Activated T-helper 1 cell treated with anti-CD3 and anti-CD28 coated beads, Interleukin-2, amount 50 U/mL, for 16 hours (primary cell): ENCODE data around the gene IL10RA.
"Not testable (repeated sequence)": the region's sequence is repeated elsewhere in the genome, so short reads cannot be mapped to it uniquely, and the experiment has no call there.

Source experiments
- DNase-seq, 2 donors: peaks; one replicate each; pipeline ENCODE4 v3.0.0-alpha.2; 2020; ENCODE audit warnings: low read depth in 1 of 2, low spot score in 1 of 2

The IL10RA gene

GRCh38 chr11:117961896-117962295 is 24.3 kb upstream of the IL10RA start:
- no peak for DNase-seq

GRCh38 chr11:117962826-117963225 is 23.4 kb upstream of the IL10RA start:
- DNase-seq: no peak

- DNase-seq: no peak
Measured at GRCh38 chr11:117966908-117967307, 19.3 kb upstream of the IL10RA start.

GRCh38 chr11:117969160-117969991 is 16.8 kb upstream of the IL10RA start:
- no peak for DNase-seq

- no peak for DNase-seq
Measured at GRCh38 chr11:117970400-117971024, 15.7 kb upstream of the IL10RA start.

GRCh38 chr11:117972044-117972443 is 14.2 kb upstream of the IL10RA start:
- DNase-seq: no peak

- DNase-seq: no peak
Measured at GRCh38 chr11:117972629-117973502, 13.3 kb upstream of the IL10RA start.

- DNase-seq: no peak
Measured at GRCh38 chr11:117973503-117973860, 12.7 kb upstream of the IL10RA start.

GRCh38 chr11:117976445-117976844 is 9.7 kb upstream of the IL10RA start:
- no peak for DNase-seq

- no peak for DNase-seq
Measured at GRCh38 chr11:117977029-117977428, 9.2 kb upstream of the IL10RA start.

- not testable (repeated sequence) for DNase-seq
Measured at GRCh38 chr11:117977612-117978264, 8.5 kb upstream of the IL10RA start.

GRCh38 chr11:117978291-117978910 is 7.8 kb upstream of the IL10RA start:
- DNase-seq: not testable (repeated sequence)

- DNase-seq: no peak
Measured at GRCh38 chr11:117978991-117979390, 7.2 kb upstream of the IL10RA start.

- DNase-seq: no peak
Measured at GRCh38 chr11:117979481-117980211, 6.5 kb upstream of the IL10RA start.

GRCh38 chr11:117980280-117980679 is 5.9 kb upstream of the IL10RA start:
- no peak for DNase-seq

GRCh38 chr11:117980720-117981119 is 5.5 kb upstream of the IL10RA start:
- no peak for DNase-seq

- DNase-seq: no peak
Measured at GRCh38 chr11:117983163-117983475, 3.1 kb upstream of the IL10RA start.

- DNase-seq: no peak
Measured at GRCh38 chr11:117984476-117984875, 1.7 kb upstream of the IL10RA start.

GRCh38 chr11:117986981-117987574 is 884 bp downstream of the IL10RA start:
- DNase-seq: peak in 1 of 2 donors; percentile 57
